ENCODE data around the gene COL4A5. TPM values are rescaled to one million over a fixed set of nuclear protein-coding genes. Genes with fewer than 3 reads are reported as not detected.

Gene COL4A5
- total RNA-seq = 14.6 and 19.5 TPM in 2 replicates

DNA sequence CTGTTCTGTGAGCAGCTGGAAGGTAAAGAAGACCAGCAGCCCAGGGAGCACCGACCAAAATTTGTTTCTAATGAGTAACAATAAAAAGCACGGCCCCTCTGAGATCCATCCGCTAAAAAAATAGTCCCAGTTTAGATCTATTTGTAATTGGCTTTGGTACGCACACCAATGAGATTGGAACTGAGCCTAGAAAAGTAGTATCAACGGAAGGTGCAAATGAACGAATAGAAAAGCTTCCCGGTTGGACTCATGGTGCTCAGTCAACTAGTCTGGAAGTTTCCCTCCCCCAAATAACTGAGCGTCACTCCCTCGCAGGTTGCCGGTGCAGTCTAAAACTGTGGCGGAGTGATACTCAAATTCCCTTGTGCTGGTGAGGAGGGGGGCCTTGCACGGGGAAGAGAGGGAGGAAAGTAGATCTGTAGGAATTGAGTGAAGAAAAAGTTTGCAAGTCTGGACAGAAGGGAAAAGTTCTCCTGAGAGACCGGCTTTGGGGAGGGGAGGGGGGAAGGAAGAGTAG lies at the start of gene COL4A5:
COL4A5 (plus strand) TSS at position 413 of the 517 bp plus-strand sequence. CDS start 288 bp downstream, outside the sequence.

DNA sequence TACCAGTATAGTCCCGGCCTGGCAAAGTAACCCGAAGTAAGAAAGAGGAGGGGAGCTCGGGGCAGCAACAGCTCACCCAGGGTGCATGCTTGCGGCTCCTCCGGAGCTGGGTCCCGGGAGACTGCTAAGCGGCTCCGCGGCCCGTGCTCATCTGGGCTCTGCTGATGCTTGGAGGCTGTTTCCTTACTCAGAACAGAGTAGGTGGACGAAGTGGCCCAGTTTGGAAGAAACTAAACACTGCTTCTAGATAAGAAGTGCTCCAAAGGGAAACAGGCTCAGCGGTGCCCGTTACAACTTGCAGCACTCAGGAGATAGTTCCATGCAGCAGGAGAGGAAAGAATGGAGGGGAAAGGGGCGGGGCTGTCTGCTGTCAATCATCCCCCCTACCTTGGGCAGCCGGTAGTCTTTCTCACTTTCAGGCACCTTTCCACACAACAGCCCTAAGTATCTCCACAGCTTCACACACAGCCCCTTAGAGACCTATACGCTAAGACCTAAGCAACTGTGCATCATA lies 1.5 kb upstream of the COL4A5 start, which contains the start of gene COL4A6:
COL4A6 (minus strand) TSS at position 313 of the 514 bp plus-strand sequence; CDS start at position 87, 226 bp downstream.

DNA sequence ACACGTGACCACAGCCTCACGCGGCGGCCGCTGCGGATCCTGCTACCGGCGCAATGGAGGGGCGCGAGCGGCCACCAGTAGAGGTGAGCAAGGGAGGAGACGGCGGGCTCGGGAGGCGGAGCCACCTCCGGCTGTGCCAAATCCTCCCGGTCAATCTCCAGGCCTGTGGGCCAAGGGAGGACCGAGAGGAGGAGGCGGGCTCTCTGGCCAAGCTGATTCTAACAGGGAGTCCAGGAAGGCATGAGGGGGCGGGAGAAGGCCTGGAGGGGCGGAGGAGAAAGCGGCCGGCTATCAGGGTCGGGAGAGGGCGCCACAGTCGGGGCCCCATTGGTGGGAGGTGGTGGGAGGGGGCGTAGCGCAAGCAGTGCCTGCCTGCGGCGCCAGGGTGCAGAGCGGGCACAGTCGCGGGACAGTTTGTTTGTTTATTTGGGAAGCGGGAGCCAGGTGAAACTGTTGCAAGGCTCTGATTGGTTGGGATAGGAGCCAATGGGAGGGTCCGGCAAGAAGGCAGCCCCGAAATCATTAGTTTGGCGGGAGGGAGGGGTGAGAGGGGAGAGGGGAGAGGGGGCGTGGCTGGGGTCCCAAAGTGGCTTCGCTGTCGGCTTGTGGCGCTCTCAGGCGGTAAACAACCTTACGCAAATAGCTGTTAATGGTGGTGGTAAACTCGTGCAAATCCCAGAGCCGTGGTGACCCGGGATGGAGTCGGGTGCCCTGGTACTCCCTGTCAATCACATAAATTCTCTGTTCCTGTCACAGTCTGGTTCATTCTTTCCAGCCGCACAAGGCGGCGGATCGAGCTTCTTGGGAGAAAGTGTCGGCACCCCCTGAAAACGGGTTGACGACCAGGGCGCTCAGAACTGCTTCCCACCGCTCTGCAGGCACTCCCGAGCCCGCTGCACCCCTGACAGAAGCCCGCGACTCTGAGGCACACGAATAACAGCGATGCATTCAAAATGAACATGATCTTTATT lies 297.2 kb downstream of the COL4A5 start, which contains the start of gene IRS4:
IRS4 (minus strand) TSS at position 55 of the 971 bp plus-strand sequence.

Other genes with a start within 250 kb of the COL4A5 start
- 2.0 and 2.7 TPM in 2 replicates for gene COL4A6, start 1.4 kb upstream of the COL4A5 start, total RNA-seq

All from bronchus fibroblast of lung (primary cell).